Astrocyte (in vitro differentiated cells and primary cell): ENCODE results near the gene CDH13. TPM values are rescaled to one million over a fixed set of nuclear protein-coding genes. Genes with fewer than 3 reads are reported as not detected.

ENCODE experiments used
- DNase-seq: peaks from one replicate; pipeline ENCODE4 v3.0.0-alpha.2; 2010; ENCODE audit warnings: low read depth
- FAIRE-seq: peaks from 2 replicates; lab custom pipeline; 2011; peaks lifted over from hg19 to GRCh38; lab: Jason Lieb, UNC
- H2AFZ ChIP-seq: 2 replicates; pipeline ENCODE4 v1.6.0; 2012; ENCODE audit warnings: low read depth, low read length, inconsistent platforms
- H3K27ac ChIP-seq: 2 replicates; pipeline ENCODE4 v1.5.1; 2011; ENCODE audit warnings: low read depth, low read length, inconsistent platforms
- H3K27me3 ChIP-seq: 2 replicates; pipeline ENCODE4 v1.6.0; 2011; ENCODE audit warnings: low read length, inconsistent platforms; ENCODE audit not compliant: insufficient read depth
- H3K36me3 ChIP-seq: 2 replicates; pipeline ENCODE4 v1.5.1; 2011; ENCODE audit warnings: low read length, inconsistent platforms; ENCODE audit not compliant: insufficient read depth
- H3K4me1 ChIP-seq: 2 replicates; pipeline ENCODE4 v1.5.1; 2011; ENCODE audit warnings: low read length, inconsistent platforms; ENCODE audit not compliant: insufficient read depth
- H3K4me2 ChIP-seq: 2 replicates; pipeline ENCODE4 v1.6.0; 2012; ENCODE audit warnings: low read length, inconsistent platforms
- H3K4me3 ChIP-seq: 2 replicates; pipeline ENCODE4 v1.5.1; 2011; ENCODE audit warnings: low read depth, mild to moderate bottlenecking, low read length, inconsistent platforms; ENCODE audit not compliant: insufficient read depth
- H3K79me2 ChIP-seq: 2 replicates; pipeline ENCODE4 v1.6.0; 2012; ENCODE audit warnings: mild to moderate bottlenecking, low read length, inconsistent platforms; ENCODE audit not compliant: insufficient read depth
- H3K9ac ChIP-seq: 2 replicates; pipeline ENCODE4 v1.6.0; 2012; ENCODE audit warnings: mild to moderate bottlenecking, low read length, inconsistent platforms
- H3K9me3 ChIP-seq: 2 replicates; pipeline ENCODE4 v1.5.1; 2012; ENCODE audit warnings: low read depth, mild to moderate bottlenecking, low read length, inconsistent platforms; ENCODE audit not compliant: insufficient read depth
- H4K20me1 ChIP-seq: 2 replicates; pipeline ENCODE4 v1.6.0; 2012; ENCODE audit warnings: low read length, inconsistent platforms; ENCODE audit not compliant: insufficient read depth
- H3K27ac Mint-ChIP-seq: one replicate; pipeline ENCODE4 v1.8.0; 2021; ENCODE audit warnings: mild to moderate bottlenecking, mixed read lengths; ENCODE audit not compliant: unreplicated experiment
- H3K27me3 Mint-ChIP-seq: one replicate; pipeline ENCODE4 v1.8.0; 2021; ENCODE audit warnings: low read depth, mixed read lengths; ENCODE audit not compliant: unreplicated experiment
- H3K36me3 Mint-ChIP-seq: one replicate; pipeline ENCODE4 v1.8.0; 2021; ENCODE audit warnings: low read depth, mixed read lengths; ENCODE audit not compliant: unreplicated experiment
- H3K4me1 Mint-ChIP-seq: one replicate; pipeline ENCODE4 v1.8.0; 2021; ENCODE audit warnings: low read depth, mixed read lengths; ENCODE audit not compliant: unreplicated experiment
- H3K4me3 Mint-ChIP-seq: one replicate; pipeline ENCODE4 v1.8.0; 2021; ENCODE audit warnings: mild to moderate bottlenecking, moderate library complexity, mixed read lengths; ENCODE audit not compliant: unreplicated experiment
- H3K9me3 Mint-ChIP-seq: one replicate; pipeline ENCODE4 v1.8.0; 2021; ENCODE audit warnings: mild to moderate bottlenecking, mixed read lengths; ENCODE audit not compliant: unreplicated experiment
- EZH2 ChIP-seq: IDR thresholded peaks from 2 replicates; pipeline ENCODE4 v1.6.1; 2012; ENCODE audit warnings: mild to moderate bottlenecking, low read length, inconsistent platforms; ENCODE audit not compliant: insufficient read depth
- total RNA-seq: library from RNA; stranded (reverse); gene quantifications from 2 replicates; pipeline ENCODE4 v1.2.1, GENCODE V29; 2021
- TF ChIP-seq, protein P1 (sequence below): IDR thresholded peaks from 2 replicates; pipeline ENCODE4 v1.5.1; 2011; ENCODE audit warnings: low read depth, mild to moderate bottlenecking, inconsistent platforms, low read length, moderate library complexity; ENCODE audit not compliant: insufficient read depth

The CDH13 gene
- total RNA-seq, 1 donor from 2014 or later: 41.7 TPM

DNA sequence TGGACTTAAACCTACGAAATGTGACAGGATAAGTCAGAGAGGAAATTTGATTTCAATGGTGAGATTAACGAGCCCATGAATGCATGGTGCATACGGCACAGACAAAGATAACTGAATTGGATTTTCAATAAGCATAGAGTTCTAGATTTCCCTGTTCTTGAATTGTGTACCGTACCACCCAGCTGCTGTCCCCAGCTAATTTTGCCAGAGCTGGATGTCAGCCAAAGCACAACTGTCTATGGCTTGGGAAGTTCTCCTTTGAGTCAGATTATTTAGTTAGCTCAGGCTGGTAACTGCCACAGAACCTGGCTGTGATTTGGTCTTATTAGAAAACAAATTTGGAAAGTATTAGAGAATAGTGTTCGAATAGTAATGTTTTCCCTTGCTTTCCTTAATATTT is 143.1 kb downstream of the CDH13 start:
- TF ChIP-seq, protein P1, sequence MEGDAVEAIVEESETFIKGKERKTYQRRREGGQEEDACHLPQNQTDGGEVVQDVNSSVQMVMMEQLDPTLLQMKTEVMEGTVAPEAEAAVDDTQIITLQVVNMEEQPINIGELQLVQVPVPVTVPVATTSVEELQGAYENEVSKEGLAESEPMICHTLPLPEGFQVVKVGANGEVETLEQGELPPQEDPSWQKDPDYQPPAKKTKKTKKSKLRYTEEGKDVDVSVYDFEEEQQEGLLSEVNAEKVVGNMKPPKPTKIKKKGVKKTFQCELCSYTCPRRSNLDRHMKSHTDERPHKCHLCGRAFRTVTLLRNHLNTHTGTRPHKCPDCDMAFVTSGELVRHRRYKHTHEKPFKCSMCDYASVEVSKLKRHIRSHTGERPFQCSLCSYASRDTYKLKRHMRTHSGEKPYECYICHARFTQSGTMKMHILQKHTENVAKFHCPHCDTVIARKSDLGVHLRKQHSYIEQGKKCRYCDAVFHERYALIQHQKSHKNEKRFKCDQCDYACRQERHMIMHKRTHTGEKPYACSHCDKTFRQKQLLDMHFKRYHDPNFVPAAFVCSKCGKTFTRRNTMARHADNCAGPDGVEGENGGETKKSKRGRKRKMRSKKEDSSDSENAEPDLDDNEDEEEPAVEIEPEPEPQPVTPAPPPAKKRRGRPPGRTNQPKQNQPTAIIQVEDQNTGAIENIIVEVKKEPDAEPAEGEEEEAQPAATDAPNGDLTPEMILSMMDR: no peak
- TF ChIP-seq EZH2: no peak
- no peak overlapping the region for H3K27ac ChIP-seq

DNA sequence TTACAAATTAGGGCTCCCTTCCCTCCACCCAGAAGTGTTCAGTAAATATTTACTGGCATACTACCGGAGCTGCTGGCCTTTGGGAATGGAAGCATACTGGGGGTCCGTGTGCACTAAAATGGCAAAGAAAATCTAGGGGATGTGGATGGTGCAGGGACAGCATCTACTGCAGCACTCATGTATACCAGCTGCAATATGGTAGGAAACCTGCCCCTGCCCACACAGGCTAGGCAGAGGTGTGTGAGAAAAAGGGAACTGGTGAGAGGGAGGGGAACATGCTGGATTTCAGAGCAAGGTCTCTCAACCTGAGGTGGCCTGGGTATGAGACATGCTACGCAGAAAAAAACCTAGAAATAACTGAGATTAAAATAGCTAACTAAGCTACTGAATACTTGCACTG is 145.4 kb downstream of the CDH13 start:
- H3K27me3 ChIP-seq: no peaks in the 10 kb centered on the region
- H3K36me3 ChIP-seq: no peaks in the 10 kb centered on the region
- no peak overlapping the region for H3K4me2 ChIP-seq
- DNase-seq (no peak), FAIRE-seq (no peak)
- H2AFZ ChIP-seq: no peak overlapping the region
- H3K79me2 ChIP-seq: peaks cover 8% of the 10 kb centered on the region
- no peak overlapping the region for H3K4me3 ChIP-seq
- no peaks in the 10 kb centered on the region for H3K4me1 ChIP-seq
- H4K20me1 ChIP-seq: peaks cover 30% of the 10 kb centered on the region
- Mint-ChIP-seq H3K27me3 (peaks cover 28% of the 10 kb centered on the region), H3K4me1 (peaks cover 3% of the 10 kb centered on the region), H3K36me3 (no peaks in the 10 kb centered on the region), H3K4me3 (no peak overlapping the region), H3K27ac (no peak overlapping the region), H3K9me3 (peaks cover 2% of the 10 kb centered on the region)
- no peaks in the 10 kb centered on the region for H3K9me3 ChIP-seq
- TF ChIP-seq, protein P1: no peak
- no peak for TF ChIP-seq EZH2
- H3K9ac ChIP-seq: no peak overlapping the region
- H3K27ac ChIP-seq: no peak overlapping the region

More for the DNA sequence above, 143.1 kb downstream of the CDH13 start:
- Histone ChIP-seq H3K36me3 (no peaks in the 10 kb centered on the region), H3K27me3 (no peaks in the 10 kb centered on the region), H3K4me2 (no peak overlapping the region), H3K79me2 (peaks cover 6% of the 10 kb centered on the region), H4K20me1 (peaks cover 12% of the 10 kb centered on the region), H3K9me3 (no peaks in the 10 kb centered on the region), H3K4me3 (no peak overlapping the region), H3K9ac (no peak overlapping the region), H2AFZ (no peak overlapping the region), H3K4me1 (no peaks in the 10 kb centered on the region)
- H3K27ac Mint-ChIP-seq: no peak overlapping the region
- peaks cover 3% of the 10 kb centered on the region for H3K4me1 Mint-ChIP-seq
- H3K27me3 Mint-ChIP-seq: peaks cover 28% of the 10 kb centered on the region
- H3K9me3 Mint-ChIP-seq: peaks cover 2% of the 10 kb centered on the region
- H3K36me3 Mint-ChIP-seq: no peaks in the 10 kb centered on the region
- DNase-seq (no peak), FAIRE-seq (no peak)
- no peak overlapping the region for H3K4me3 Mint-ChIP-seq

DNA sequence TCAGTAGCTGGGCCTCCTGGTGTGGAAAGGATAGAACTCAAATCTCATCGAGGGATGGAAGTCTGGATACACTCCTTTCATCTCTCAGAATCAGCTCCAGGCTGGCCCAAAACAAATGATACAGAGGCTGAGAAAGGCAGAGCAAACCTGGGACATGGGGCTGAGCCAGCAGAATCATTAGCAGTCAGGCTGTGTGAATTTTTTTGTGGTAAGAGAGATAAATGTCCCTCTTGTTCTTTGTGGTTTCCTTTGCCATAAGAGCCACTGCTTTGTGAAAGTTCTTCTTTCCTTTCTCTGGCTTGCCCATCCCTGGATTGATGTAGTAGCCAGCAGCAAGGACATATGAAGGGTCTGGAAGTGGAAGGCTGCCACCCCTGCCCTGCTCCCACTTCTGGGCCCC is 146.2 kb downstream of the CDH13 start:
- Mint-ChIP-seq H3K9me3 (peaks cover 2% of the 10 kb centered on the region), H3K4me3 (no peak overlapping the region), H3K36me3 (no peaks in the 10 kb centered on the region), H3K27me3 (peaks cover 24% of the 10 kb centered on the region), H3K27ac (no peak overlapping the region), H3K4me1 (peaks cover 3% of the 10 kb centered on the region)
- Histone ChIP-seq H3K27ac (no peak overlapping the region), H3K36me3 (no peaks in the 10 kb centered on the region), H3K4me1 (no peaks in the 10 kb centered on the region), H3K4me3 (no peak overlapping the region), H3K9me3 (no peaks in the 10 kb centered on the region), H3K27me3 (no peaks in the 10 kb centered on the region), H2AFZ (no peak overlapping the region), H3K79me2 (peaks cover 8% of the 10 kb centered on the region), H4K20me1 (peaks cover 32% of the 10 kb centered on the region), H3K4me2 (no peak overlapping the region), H3K9ac (no peak overlapping the region)
- FAIRE-seq (no peak), DNase-seq (peak; percentile 55)
- TF ChIP-seq, protein P1: no peak
- TF ChIP-seq EZH2: no peak
